HepG2 (cell line): Measurements from ENCODE around the gene TPP2.

Source experiments
- CBX5 ChIP-seq: sonication (generic); formaldehyde crosslinking; IDR thresholded peaks from 2 replicates; pipeline ENCODE4 v1.4.0; 2020; ENCODE audit warnings: missing genetic modification reagents, borderline replicate concordance
- CREB1 ChIP-seq, 2 experiments: fragments of 450-650 bp in 1 of 2; IDR thresholded peaks; 2 replicates each; pipeline ENCODE4 v1.6.1; 2016 to 2017; ENCODE audit warnings: control low read depth in 1 of 2, mild to moderate bottlenecking in 1 of 2, missing compliant biosample characterization in 1 of 2, missing genetic modification characterization in 1 of 2
- FOXM1 ChIP-seq: sonication (generic); formaldehyde crosslinking; IDR thresholded peaks from 2 replicates; pipeline ENCODE4 v1.5.0; 2020; ENCODE audit warnings: missing genetic modification reagents
- MEIS1 ChIP-seq: sonication (generic); formaldehyde crosslinking; IDR thresholded peaks from 2 replicates; pipeline ENCODE4 v1.9.0; 2021; ENCODE audit warnings: mild to moderate bottlenecking, missing genetic modification reagents, moderate library complexity, borderline replicate concordance
- MXI1 ChIP-seq: IDR thresholded peaks from 3 replicates; pipeline ENCODE4 v1.6.1; 2012; ENCODE audit warnings: low read depth, low read length, inconsistent platforms, borderline replicate concordance
- PHB2 ChIP-seq: fragments of 450-650 bp; IDR thresholded peaks from 2 replicates; pipeline ENCODE4 v1.6.1; 2018; ENCODE audit not compliant: partially characterized antibody
- PRDM15 ChIP-seq: sonication (generic); formaldehyde crosslinking; IDR thresholded peaks from 2 replicates; pipeline ENCODE4 v1.4.0; 2020; ENCODE audit warnings: missing genetic modification reagents
- RFX5 ChIP-seq: IDR thresholded peaks from 2 replicates; pipeline ENCODE4 v1.6.1; 2011; ENCODE audit warnings: low read depth, low read length, improper control_type of control experiment
- STAG1 ChIP-seq: sonication (generic); formaldehyde crosslinking; IDR thresholded peaks from 2 replicates; pipeline ENCODE4 v1.4.0; 2020; ENCODE audit warnings: missing genetic modification reagents
- TAF1 ChIP-seq: sonication (generic); formaldehyde crosslinking; IDR thresholded peaks from 2 replicates; pipeline ENCODE4 v1.4.0; 2020; ENCODE audit warnings: missing genetic modification reagents
- TEAD2 ChIP-seq: sonication (generic); formaldehyde crosslinking; IDR thresholded peaks from 2 replicates; pipeline ENCODE4 v1.9.0; 2021; ENCODE audit warnings: missing genetic modification reagents
- YY1 ChIP-seq: IDR thresholded peaks from 2 replicates; pipeline ENCODE4 v1.6.1; 2011; ENCODE audit warnings: low read length, low read depth, moderate library complexity, mild to moderate bottlenecking; ENCODE audit not compliant: insufficient read depth, insufficient replicate concordance
- ZNF138 ChIP-seq: sonication (generic); formaldehyde crosslinking; IDR thresholded peaks from 2 replicates; pipeline ENCODE4 v1.5.0; 2020; ENCODE audit warnings: mild to moderate bottlenecking, low read depth, missing genetic modification reagents
- TF ChIP-seq, protein P1 (sequence below): sonication (generic); formaldehyde crosslinking; IDR thresholded peaks from 2 replicates; pipeline ENCODE4 v1.5.0; 2020; ENCODE audit warnings: mild to moderate bottlenecking, missing genetic modification reagents, moderate library complexity

DNA sequence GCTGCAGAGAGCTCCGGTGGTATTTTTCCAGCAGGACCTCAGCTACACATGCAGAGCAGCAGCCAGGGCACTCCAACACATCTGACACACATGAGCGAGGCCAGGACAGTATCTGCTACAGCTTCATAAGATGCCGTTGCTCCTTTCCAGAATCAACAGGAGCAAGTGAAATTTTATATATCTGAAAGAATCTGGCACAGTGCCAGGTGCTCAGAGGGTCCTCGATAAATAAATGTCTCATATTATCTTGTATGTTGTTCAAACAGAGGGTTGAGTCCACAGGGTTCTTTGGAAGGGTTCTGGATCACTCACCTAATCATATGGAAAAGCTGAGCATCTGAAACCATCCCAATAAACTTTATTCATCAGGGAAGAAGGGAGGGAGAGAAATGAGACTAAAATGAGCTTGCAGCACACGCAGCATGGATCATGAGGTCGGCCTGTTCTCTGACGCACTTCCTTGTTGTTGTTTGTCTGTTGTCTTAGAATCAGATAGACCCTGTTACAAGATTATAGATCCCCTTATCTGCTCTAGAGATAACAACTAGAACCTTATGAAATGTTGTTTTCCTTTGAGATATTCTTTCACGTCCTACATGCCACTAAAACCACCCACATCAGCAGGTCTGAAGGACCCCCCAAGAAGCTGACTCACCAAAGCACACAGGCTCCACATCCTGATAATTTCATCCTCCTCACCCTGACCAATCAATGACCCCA, 101.3 kb downstream of the TPP2 start:
- TF ChIP-seq FOXM1 (CRISPR knock-in tag) (no peak), ZNF138 (CRISPR knock-in tag) (no peak), YY1 (no peak), MXI1 (no peak), TAF1 (CRISPR knock-in tag) (no peak), CREB1 (IDR thresholded peaks at IDR 0.05) (no peak), CREB1 (CRISPR knock-in tag; IDR thresholded peaks at IDR 0.05) (no peak), TEAD2 (CRISPR knock-in tag) (no peak), RFX5 (no peak), STAG1 (CRISPR knock-in tag) (no peak), PHB2 (no peak), PRDM15 (CRISPR knock-in tag) (no peak), CBX5 (CRISPR knock-in tag) (no peak), MEIS1 (CRISPR knock-in tag) (no peak)
- TF ChIP-seq, protein P1, sequence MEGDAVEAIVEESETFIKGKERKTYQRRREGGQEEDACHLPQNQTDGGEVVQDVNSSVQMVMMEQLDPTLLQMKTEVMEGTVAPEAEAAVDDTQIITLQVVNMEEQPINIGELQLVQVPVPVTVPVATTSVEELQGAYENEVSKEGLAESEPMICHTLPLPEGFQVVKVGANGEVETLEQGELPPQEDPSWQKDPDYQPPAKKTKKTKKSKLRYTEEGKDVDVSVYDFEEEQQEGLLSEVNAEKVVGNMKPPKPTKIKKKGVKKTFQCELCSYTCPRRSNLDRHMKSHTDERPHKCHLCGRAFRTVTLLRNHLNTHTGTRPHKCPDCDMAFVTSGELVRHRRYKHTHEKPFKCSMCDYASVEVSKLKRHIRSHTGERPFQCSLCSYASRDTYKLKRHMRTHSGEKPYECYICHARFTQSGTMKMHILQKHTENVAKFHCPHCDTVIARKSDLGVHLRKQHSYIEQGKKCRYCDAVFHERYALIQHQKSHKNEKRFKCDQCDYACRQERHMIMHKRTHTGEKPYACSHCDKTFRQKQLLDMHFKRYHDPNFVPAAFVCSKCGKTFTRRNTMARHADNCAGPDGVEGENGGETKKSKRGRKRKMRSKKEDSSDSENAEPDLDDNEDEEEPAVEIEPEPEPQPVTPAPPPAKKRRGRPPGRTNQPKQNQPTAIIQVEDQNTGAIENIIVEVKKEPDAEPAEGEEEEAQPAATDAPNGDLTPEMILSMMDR (CRISPR knock-in tag): no peak
